K562 (cell line): ENCODE data around the gene NEU3. TPM values are rescaled to one million over a fixed set of nuclear protein-coding genes. Genes with fewer than 3 reads are reported as not detected.

Source experiments
- ATAC-seq: fragments of 200-7000 bp; cut with Tn5 transposase; 3 replicates; pipeline ENCODE4 v1.9.1; 2020; ENCODE audit warnings: moderate library complexity
- BruUV-seq: library from RNA; stranded (reverse); fragments of 400-500 nt; replicated peaks from 2 replicates; lab custom pipeline; 2021; lab: Mats Ljungman, UMichigan
- CTCF ChIA-PET: fragments of 300-600 bp; formaldehyde crosslinking; extraction: SDS; loops from one replicate; lab custom pipeline; 2021; ENCODE audit warnings: low intra/inter-chr PET ratio; lab: Yijun Ruan, JAX
- POLR2A ChIA-PET: fragments of 300-600, 350-650 bp; sonication (Branson Sonifier 250); formaldehyde crosslinking; extraction: SDS; loops from one replicate; lab custom pipeline; 2021; ENCODE audit warnings: antibody characterized with exemption, inconsistent platforms; lab: Yijun Ruan, JAX
- DNase-seq, 4 experiments: peaks; one replicate each; pipeline versions ENCODE4 v3.0.0 to v3.0.0-alpha.2; 2011 to 2018; ENCODE audit warnings: low spot score in 3 of 4, mixed read lengths in 3 of 4; ENCODE audit errors: extremely low read depth in 1 of 4
- FAIRE-seq: peaks from 2 replicates; lab custom pipeline; 2011; peaks lifted over from hg19 to GRCh38; lab: Jason Lieb, UNC
- H2AFZ ChIP-seq: 2 replicates; pipeline ENCODE4 v1.6.0; 2011; ENCODE audit warnings: low read depth, low read length, control low read depth, inconsistent platforms
- H3K27ac ChIP-seq: fragments of 200-600 bp; 3 replicates; pipeline ENCODE4 v1.8.0; 2011; ENCODE audit warnings: low read depth, mild to moderate bottlenecking, control low read depth, inconsistent platforms, low read length, moderate library complexity, mixed read lengths; ENCODE audit errors: extremely low read depth
- H3K27me3 ChIP-seq, 2 experiments: fragments of 300-600 bp in 1 of 2; 2 replicates in 1 of 2; 3 replicates in 1 of 2; pipeline versions ENCODE4 v1.6.0 to v1.8.0; 2011; ENCODE audit warnings: inconsistent platforms in 2 of 2, low read length in 2 of 2, mild to moderate bottlenecking in 1 of 2, mixed read lengths in 1 of 2, moderate library complexity in 1 of 2; ENCODE audit not compliant: control insufficient read depth in 2 of 2, insufficient read depth in 2 of 2
- H3K36me3 ChIP-seq: fragments of 300-600 bp; 3 replicates; pipeline ENCODE4 v1.8.0; 2011; ENCODE audit warnings: mild to moderate bottlenecking, low read length, inconsistent platforms; ENCODE audit not compliant: control insufficient read depth, insufficient read depth
- H3K4me1 ChIP-seq, 2 experiments: fragments of 200-600 bp in 1 of 2; replicated peaks in 1 of 2; 2 replicates in 1 of 2; 3 replicates in 1 of 2; pipeline versions ENCODE4 v1.5.1 to v1.8.0; 2011; ENCODE audit warnings: inconsistent platforms in 2 of 2, low read length in 2 of 2, mild to moderate bottlenecking in 1 of 2, mixed read lengths in 1 of 2, moderate library complexity in 1 of 2; ENCODE audit not compliant: control insufficient read depth in 2 of 2, insufficient read depth in 2 of 2
- H3K4me2 ChIP-seq: 2 replicates; pipeline ENCODE4 v1.6.1; 2011; ENCODE audit warnings: low read length, control low read depth, inconsistent platforms, mixed read lengths; ENCODE audit not compliant: insufficient read depth
- H3K4me3 ChIP-seq: fragments of 200-600 bp; sonication (generic), shearing (Covaris generic); 2 replicates; pipeline ENCODE4 v1.5.1; 2016; ENCODE audit warnings: control low read depth, inconsistent platforms
- H3K79me2 ChIP-seq: fragments of 200-600 bp; 3 replicates; pipeline ENCODE4 v1.8.0; 2011; ENCODE audit warnings: low read length, inconsistent platforms; ENCODE audit not compliant: control insufficient read depth, insufficient read depth
- H3K9ac ChIP-seq, 2 experiments: 2 replicates each; pipeline versions ENCODE4 v1.6.0 to v1.6.1; 2011; ENCODE audit warnings: low read depth in 2 of 2, low read length in 2 of 2, control low read depth in 1 of 2, inconsistent platforms in 1 of 2, mild to moderate bottlenecking in 1 of 2, mixed read lengths in 1 of 2; ENCODE audit not compliant: insufficient read depth in 1 of 2
- H3K9me1 ChIP-seq: one replicate; pipeline ENCODE4 v1.6.0; 2011; ENCODE audit warnings: inconsistent platforms, mild to moderate bottlenecking, low read length, moderate library complexity; ENCODE audit not compliant: control insufficient read depth, insufficient read depth
- H3K9me3 ChIP-seq: replicated peaks from 2 replicates; pipeline ENCODE4 v1.5.1; 2011; ENCODE audit warnings: low read depth, low read length, inconsistent platforms; ENCODE audit not compliant: control insufficient read depth, insufficient read depth
- H4K20me1 ChIP-seq: replicated peaks from 2 replicates; pipeline ENCODE4 v1.6.1; 2011; ENCODE audit warnings: low read length, inconsistent platforms, mixed read lengths; ENCODE audit not compliant: control insufficient read depth, insufficient read depth
- BCOR ChIP-seq: fragments of 450-650 bp; IDR thresholded peaks from 2 replicates; pipeline ENCODE4 v1.6.1; 2016
- DPF2 ChIP-seq: fragments of 450-650 bp; IDR thresholded peaks from 2 replicates; pipeline ENCODE4 v1.6.1; 2016
- EHMT2 ChIP-seq: fragments of 450-650 bp; IDR thresholded peaks from 2 replicates; pipeline ENCODE4 v1.6.1; 2018; ENCODE audit warnings: antibody characterized with exemption
- HDAC1 ChIP-seq, 2 experiments: fragments of 450-650 bp; IDR thresholded peaks; 2 replicates each; pipeline ENCODE4 v1.6.1; 2016 to 2017; ENCODE audit warnings: inconsistent platforms in 1 of 2, mild to moderate bottlenecking in 1 of 2, moderate library complexity in 1 of 2
- KDM4B ChIP-seq, 2 experiments: fragments of 450-650 bp in 1 of 2; sonication (generic) in 1 of 2; IDR thresholded peaks; 2 replicates each; pipeline ENCODE4 v1.6.1; 2016 to 2017; ENCODE audit warnings: borderline replicate concordance in 2 of 2, antibody characterized with exemption in 1 of 2, low read depth in 1 of 2, mild to moderate bottlenecking in 1 of 2
- LARP7 ChIP-seq: fragments of 450-650 bp; IDR thresholded peaks from 2 replicates; pipeline ENCODE4 v1.6.1; 2016
- MLLT1 ChIP-seq, 2 experiments: fragments of 450-650 bp; IDR thresholded peaks; 2 replicates each; pipeline ENCODE4 v1.6.1; 2016
- PHF21A ChIP-seq: fragments of 450-650 bp; IDR thresholded peaks from 2 replicates; pipeline ENCODE4 v1.6.1; 2017; ENCODE audit warnings: low read depth, borderline replicate concordance
- SREBF1 ChIP-seq: fragments of 150-350 bp; IDR thresholded peaks from 2 replicates; pipeline ENCODE4 v1.6.1; 2014; ENCODE audit warnings: antibody characterized with exemption, low read depth, low read length, borderline replicate concordance
- TARDBP ChIP-seq: fragments of 450-650 bp; IDR thresholded peaks from 2 replicates; pipeline ENCODE4 v1.6.1; 2016
- TFAP4 ChIP-seq: sonication (generic); formaldehyde crosslinking; IDR thresholded peaks from 2 replicates; pipeline ENCODE4 v1.8.0; 2022; ENCODE audit warnings: missing genetic modification reagents, mild to moderate bottlenecking, moderate library complexity, borderline replicate concordance
- TRIM24 ChIP-seq, 2 experiments: fragments of 450-650 bp; IDR thresholded peaks; 2 replicates each; pipeline ENCODE4 v1.6.1; 2016
- ZBTB43 ChIP-seq: sonication (generic); formaldehyde crosslinking; IDR thresholded peaks from 2 replicates; pipeline ENCODE4 v1.8.0; 2023; ENCODE audit warnings: mild to moderate bottlenecking, missing genetic modification reagents
- ZNF224 ChIP-seq: sonication (generic); formaldehyde crosslinking; IDR thresholded peaks from 2 replicates; pipeline ENCODE4 v1.8.0; 2022; ENCODE audit warnings: mild to moderate bottlenecking, missing genetic modification reagents
- ZNF512 ChIP-seq: IDR thresholded peaks from 2 replicates; pipeline ENCODE4 v1.6.1; 2016; ENCODE audit warnings: missing genetic modification characterization, missing compliant biosample characterization
- WGBS: fragments of 100-300 bp; shearing (Covaris generic); methylation state at CpG from one replicate; pipeline ENCODE4 v1.1.6; 2016; ENCODE audit warnings: low coverage, mixed read lengths; ENCODE audit not compliant: insufficient coverage; ENCODE audit errors: missing lambda C conversion rate; 5-methylcytosine and 5-hydroxymethylcytosine counted together
- in situ Hi-C: fragments of 300-500 bp; cut with MboI; formaldehyde crosslinking; loops from 4 replicates; pipeline ENCODE4 v1.15.0; 2018; ENCODE audit warnings: inconsistent platforms, mixed read lengths
- intact Hi-C: fragments of 100-400 bp; cut with micrococcal nuclease; formaldehyde crosslinking; loops from 2 replicates; pipeline ENCODE4 v1.14.2; 2022
- polyA plus RNA-seq, 8 experiments: library from polyadenylated mRNA; depleted of rRNA in 4 of 8; stranded (reverse) in 5 of 8; unstranded in 3 of 8; fragments of >200 nt; fragmentation: Nextera tagmentation in 2 of 8; fragmentation: Illumina TruSeq in 1 of 8; extraction: Ambion mirVana in 2 of 8; extraction: Trizol in 1 of 8; gene quantifications; 2 replicates each; pipeline versions ENCODE4 v1.2.1 to v1.2.3, GENCODE V29; 2011 to 2014; ENCODE audit warnings: inconsistent platforms in 1 of 8, missing spikeins in 1 of 8
- total RNA-seq, 7 experiments: library from RNA; depleted of rRNA in 6 of 7; stranded (reverse); fragments of >200 nt in 6 of 7; fragmentation: Illumina TruSeq in 2 of 7; extraction: Trizol in 2 of 7; gene quantifications; 2 replicates each; pipeline versions ENCODE4 v1.2.1 to v1.2.3, GENCODE V29; 2011 to 2021; ENCODE audit warnings: low replicate concordance in 1 of 7

Gene NEU3
- total and polyA plus RNA-seq, 9 of the 15 experiments (the other 6 are each of a cell fraction or from before 2014, with no cell fraction given), result 6.2 to 41.3 (median 31.1) TPM

GRCh38 chr11:75041263-75041662, 52.5 kb downstream of the NEU3 start:
- in situ Hi-C loops, result no loop called here
- no peak overlapping the region for H3K4me2 ChIP-seq
- CTCF ChIA-PET, result no interaction called here
- no peak overlapping the region for H3K4me3 ChIP-seq
- H3K36me3 ChIP-seq, result no peaks in the 10 kb centered on the region
- FAIRE-seq, result no peak
- 80% methylated on average over 1 of the region's 2 CpGs for WGBS
- no peaks in the 10 kb centered on the region for H4K20me1 ChIP-seq
- no peaks in the 10 kb centered on the region for H3K9me3 ChIP-seq
- peaks cover 0 to 5% of the 10 kb centered on the region in 2 experiments; a peak in 2 of 5 replicates for H3K4me1 ChIP-seq
- H3K9ac ChIP-seq, result no peak overlapping the region
- H3K27me3 ChIP-seq, result no peaks in the 10 kb centered on the region
- intact Hi-C loops, result no loop called here
- POLR2A ChIA-PET, result no interaction called here
- H3K27ac ChIP-seq, result no peak overlapping the region
- no TSS peak for BruUV-seq
- H3K9me1 ChIP-seq, result no peaks in the 10 kb centered on the region
- H3K79me2 ChIP-seq, result no peaks in the 10 kb centered on the region
- H2AFZ ChIP-seq, result no peak overlapping the region
- ATAC-seq, result no peak
- TF ChIP-seq BCOR (peak; percentile 24; the same call in 1 of the 2 replicates), EHMT2 (peak; percentile 57; the same call in 1 of the 2 replicates), DPF2 (0 out of 2 replicates have a peak, but pooled peaks have one; percentile 23), HDAC1 (IDR thresholded peaks at IDR 0.05) (peak in 1 of 2 experiments; percentile 30; a peak in 1 of 4 replicates), MLLT1 (IDR thresholded peaks at IDR 0.05) (peak in 1 of 2 experiments; percentile 52; a peak in 1 of 4 replicates), ZNF512 (tag) (peak; percentile 23; the same call in 1 of the 2 replicates), KDM4B (IDR thresholded peaks at IDR 0.05; ENCODE audit: borderline replicate concordance in 2 of 2, low read depth in 1 of 2) (no peak), ZBTB43 (CRISPR knock-in tag) (no peak), PHF21A (no peak), LARP7 (0 out of 2 replicates have a peak, but pooled peaks have one; percentile 73), TFAP4 (CRISPR knock-in tag) (no peak), SREBF1 (no peak), TRIM24 (IDR thresholded peaks at IDR 0.05) (0 out of 4 replicates have a peak, but pooled peaks of 1 of the 2 experiments have one; percentile 13), ZNF224 (CRISPR knock-in tag) (no peak), TARDBP (no peak)
- TF ChIP-seq, all 486 proteins: peak for 8
- no peak for DNase-seq
